Subcutaneous abdominal adipose tissue (tissue), 5 donors: ENCODE data around the gene CCDC201.
"Not testable (repeated sequence)": the region's sequence is repeated elsewhere in the genome, so short reads cannot be mapped to it uniquely, and the experiment has no call there.

Experiments
- H3K27ac ChIP-seq: one replicate; pipeline ENCODE4 v1.7.0; 2013; ENCODE audit warnings: low read depth, mild to moderate bottlenecking, inconsistent platforms, low read length, moderate library complexity
- H3K27me3 ChIP-seq, 5 donors: one replicate each; pipeline ENCODE4 v1.7.0; 2013; ENCODE audit warnings: low read length in 5 of 5, inconsistent platforms in 1 of 5; ENCODE audit not compliant: control insufficient read depth in 5 of 5, insufficient read depth in 4 of 5
- H3K36me3 ChIP-seq, 5 donors: one replicate each; pipeline ENCODE4 v1.7.0; 2013; ENCODE audit warnings: low read length in 5 of 5; ENCODE audit not compliant: control insufficient read depth in 5 of 5, insufficient read depth in 5 of 5
- H3K4me1 ChIP-seq, 5 donors: one replicate each; pipeline ENCODE4 v1.7.0; 2013; ENCODE audit warnings: low read length in 5 of 5, mild to moderate bottlenecking in 3 of 5, moderate library complexity in 1 of 5; ENCODE audit not compliant: control insufficient read depth in 5 of 5, insufficient read depth in 5 of 5
- H3K4me3 ChIP-seq, 5 donors: one replicate each; pipeline ENCODE4 v1.7.0; 2013; ENCODE audit warnings: low read length in 5 of 5, low read depth in 1 of 5
- H3K9ac ChIP-seq, 5 donors: one replicate each; pipeline ENCODE4 v1.7.0; 2013; ENCODE audit warnings: low read length in 5 of 5, mild to moderate bottlenecking in 4 of 5, moderate library complexity in 3 of 5
- H3K9me3 ChIP-seq, 5 donors: one replicate each; pipeline ENCODE4 v1.7.0; 2013; ENCODE audit warnings: low read length in 5 of 5; ENCODE audit not compliant: control insufficient read depth in 5 of 5
- donor health status: healthy.
- donor health status: healthy.
- donor health status: healthy.
- donor health status: healthy.
- donor health status: healthy.

The CCDC201 gene

DNA sequence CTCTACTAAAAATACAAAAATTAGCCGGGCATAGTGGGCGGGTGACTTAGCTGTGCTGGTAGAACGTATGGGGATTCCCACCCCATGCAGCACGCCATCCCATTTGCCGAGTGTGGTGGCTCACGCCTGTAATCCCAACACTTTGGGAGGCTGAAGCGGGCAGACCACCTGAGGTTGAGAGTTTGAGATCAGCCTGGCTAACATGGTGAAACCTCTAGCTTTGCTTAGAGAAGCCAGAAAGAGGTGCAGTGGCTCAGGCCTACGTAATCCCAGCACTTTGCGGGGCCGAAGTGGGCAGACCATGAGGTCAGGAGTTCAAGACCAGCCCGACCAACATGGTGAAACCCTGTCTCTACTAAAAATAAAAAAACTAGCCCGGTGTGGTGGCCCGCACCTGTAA is 45.2 kb downstream of the CCDC201 start:
- H3K36me3 ChIP-seq, H3K9ac ChIP-seq, H3K27me3 ChIP-seq, H3K9me3 ChIP-seq, H3K4me3 ChIP-seq, H3K27ac ChIP-seq, H3K4me1 ChIP-seq: not testable (repeated sequence)

DNA sequence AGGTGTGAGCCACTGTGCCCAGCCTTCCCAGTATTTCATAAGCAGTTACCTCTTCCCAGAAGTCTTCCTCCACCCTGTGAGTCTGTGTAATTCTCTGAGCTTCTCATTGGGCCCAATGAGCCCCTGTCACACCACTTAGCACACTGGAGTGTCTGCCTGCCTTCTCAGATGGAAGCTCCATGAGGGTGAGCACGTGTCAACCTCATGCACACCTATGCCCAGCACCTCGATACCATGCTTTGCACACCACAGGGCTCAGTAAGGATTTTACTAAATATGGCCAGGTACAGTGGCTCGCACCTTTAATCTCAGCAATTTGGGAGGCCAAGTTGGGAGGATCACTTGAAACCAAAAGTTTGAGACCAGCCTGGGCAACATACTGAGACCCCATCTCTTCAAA is 46.3 kb downstream of the CCDC201 start:
- not testable (repeated sequence) for H3K27me3 ChIP-seq, H3K9ac ChIP-seq, H3K4me3 ChIP-seq, H3K4me1 ChIP-seq, H3K9me3 ChIP-seq, H3K27ac ChIP-seq, H3K36me3 ChIP-seq

DNA sequence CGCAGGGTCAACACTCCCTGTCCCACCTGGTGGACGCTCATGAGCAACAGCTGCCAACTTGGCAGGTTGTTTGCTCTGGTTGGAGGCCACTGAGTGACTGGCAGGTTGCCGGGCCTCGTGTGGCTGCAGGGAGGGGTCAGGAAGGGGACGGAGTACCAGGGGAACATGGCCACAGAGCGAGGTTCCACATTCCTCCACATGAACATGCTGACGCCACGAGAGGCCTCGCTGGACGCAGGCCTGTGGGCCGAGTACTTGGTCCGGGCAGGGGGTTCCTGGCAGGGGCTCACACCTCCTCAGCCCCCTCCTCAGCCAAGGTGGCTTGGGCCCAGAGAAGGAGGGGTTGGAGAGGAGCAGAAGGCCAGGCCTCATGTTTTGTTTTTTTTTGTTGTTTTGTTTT is 54.1 kb downstream of the CCDC201 start:
- not testable (repeated sequence) for H3K36me3 ChIP-seq

DNA sequence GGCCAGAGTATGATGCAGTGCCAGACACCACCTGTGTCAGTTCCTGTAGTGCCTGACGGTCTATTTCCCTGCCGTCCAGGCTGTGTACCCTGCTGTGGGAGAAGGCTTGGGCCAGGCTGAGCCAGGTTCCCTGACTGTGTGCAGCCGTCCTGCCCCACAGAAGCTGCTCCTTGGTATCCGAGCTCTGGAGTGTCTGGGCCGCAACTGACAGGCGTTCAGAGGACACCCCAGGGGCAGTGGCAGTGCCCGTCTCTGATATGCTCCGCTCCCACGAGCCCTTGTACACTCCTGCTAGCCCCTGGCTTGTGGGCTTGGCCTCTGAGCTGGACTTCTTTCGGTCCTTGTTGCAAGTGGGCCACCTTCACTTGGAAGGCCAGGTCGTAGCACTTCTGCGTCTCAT is 55.0 kb downstream of the CCDC201 start:
- not testable (repeated sequence) for H3K4me1 ChIP-seq, H3K36me3 ChIP-seq, H3K27me3 ChIP-seq, H3K4me3 ChIP-seq, H3K9ac ChIP-seq, H3K27ac ChIP-seq, H3K9me3 ChIP-seq

More for the DNA sequence above, 54.1 kb downstream of the CCDC201 start:
- H3K27ac ChIP-seq, H3K4me1 ChIP-seq, H3K9ac ChIP-seq, H3K4me3 ChIP-seq, H3K27me3 ChIP-seq, H3K9me3 ChIP-seq: not testable (repeated sequence)

DNA sequence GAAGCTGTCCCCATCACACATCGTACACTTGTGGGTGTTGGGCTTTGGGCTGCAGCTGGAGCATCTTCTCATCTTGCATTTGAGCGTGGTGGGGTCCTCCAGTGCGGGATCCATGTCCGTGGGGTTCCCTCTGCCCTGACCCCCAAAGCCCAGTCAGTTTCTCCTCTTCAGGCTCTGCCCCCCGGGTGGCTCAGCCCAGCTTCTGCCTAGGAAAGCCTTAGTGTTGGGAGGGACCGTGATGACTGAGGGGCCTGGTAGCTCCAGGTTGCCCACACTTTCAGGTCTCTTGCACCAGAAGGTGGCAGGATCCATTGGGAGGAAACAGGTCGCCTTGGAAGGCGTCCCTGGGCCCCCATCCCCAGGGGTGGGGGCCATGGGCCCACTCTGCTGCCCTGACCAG is 55.9 kb downstream of the CCDC201 start:
- H3K9ac ChIP-seq, H3K27me3 ChIP-seq: not testable (repeated sequence)

DNA sequence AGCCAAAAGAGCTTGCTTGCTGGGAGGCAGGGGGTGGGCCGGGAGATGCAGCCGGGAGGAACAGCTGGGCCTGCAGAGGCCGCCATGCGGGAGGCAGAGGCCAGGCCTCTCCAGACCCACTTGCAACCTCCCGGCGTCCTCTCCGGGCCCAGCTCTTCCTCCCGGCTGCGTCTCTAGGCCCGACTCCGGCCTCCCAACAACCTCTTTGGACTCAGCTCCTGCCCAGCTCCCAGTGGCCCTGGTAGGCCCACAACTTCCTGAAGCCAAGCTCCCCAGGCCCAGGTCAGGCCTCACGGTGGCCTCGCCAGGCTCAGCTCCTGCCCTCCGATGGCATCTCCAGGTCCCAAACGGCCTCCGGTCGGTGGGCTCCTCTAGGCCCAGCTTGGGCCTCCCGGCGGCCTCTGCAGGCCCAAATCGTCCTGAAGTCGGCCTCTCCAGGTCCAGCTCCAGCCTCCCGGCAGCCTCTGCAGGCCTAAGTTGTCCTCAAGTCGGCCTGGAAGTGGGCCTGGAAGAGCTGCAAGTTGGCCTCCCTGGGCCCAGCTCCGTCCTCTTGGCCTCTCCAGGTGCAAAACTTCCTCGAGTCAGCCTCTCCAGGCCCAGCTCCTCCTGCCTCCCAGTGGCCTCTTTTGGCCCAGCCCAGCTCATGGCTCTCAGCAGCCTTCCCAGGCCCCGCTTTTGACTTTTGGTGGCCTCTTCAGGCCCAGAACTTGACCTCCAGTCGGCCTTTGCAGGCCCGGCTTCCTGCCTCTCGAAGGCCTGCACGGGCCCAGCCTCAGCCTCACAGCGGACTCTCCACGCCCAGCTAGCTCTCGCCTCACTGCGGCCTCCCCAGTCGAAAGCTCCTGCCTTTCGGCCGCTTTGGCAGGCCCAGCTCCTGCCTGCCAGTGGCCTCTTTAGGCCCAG is 58.4 kb downstream of the CCDC201 start:
- H3K9ac ChIP-seq, H3K27me3 ChIP-seq, H3K4me3 ChIP-seq, H3K36me3 ChIP-seq, H3K9me3 ChIP-seq, H3K4me1 ChIP-seq, H3K27ac ChIP-seq: not testable (repeated sequence)

More for the DNA sequence above, 55.9 kb downstream of the CCDC201 start:
- H3K4me3 ChIP-seq, H3K27ac ChIP-seq, H3K4me1 ChIP-seq, H3K36me3 ChIP-seq, H3K9me3 ChIP-seq: not testable (repeated sequence)

DNA sequence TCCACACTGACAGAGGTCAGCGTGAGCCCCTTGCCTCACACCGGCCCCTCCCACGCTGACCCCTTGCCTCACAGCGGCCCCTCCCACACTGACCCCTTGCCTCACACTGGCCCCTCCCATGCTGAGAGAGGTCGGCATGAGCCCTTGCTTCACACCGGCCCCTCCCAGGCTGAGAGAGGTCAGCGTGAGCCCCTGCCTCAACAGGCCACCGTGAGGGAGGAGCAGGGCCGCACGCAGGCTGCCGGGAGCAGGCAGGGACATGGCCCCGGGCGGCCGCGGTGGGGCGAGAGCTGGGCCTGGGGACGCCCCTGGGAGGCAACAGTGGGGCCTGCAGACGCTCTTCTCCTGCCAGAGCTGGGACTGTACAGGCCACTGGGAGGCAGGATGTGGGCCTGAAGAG is 59.1 kb downstream of the CCDC201 start:
- H3K4me1 ChIP-seq, H3K4me3 ChIP-seq, H3K36me3 ChIP-seq, H3K27ac ChIP-seq, H3K27me3 ChIP-seq, H3K9me3 ChIP-seq, H3K9ac ChIP-seq: not testable (repeated sequence)

DNA sequence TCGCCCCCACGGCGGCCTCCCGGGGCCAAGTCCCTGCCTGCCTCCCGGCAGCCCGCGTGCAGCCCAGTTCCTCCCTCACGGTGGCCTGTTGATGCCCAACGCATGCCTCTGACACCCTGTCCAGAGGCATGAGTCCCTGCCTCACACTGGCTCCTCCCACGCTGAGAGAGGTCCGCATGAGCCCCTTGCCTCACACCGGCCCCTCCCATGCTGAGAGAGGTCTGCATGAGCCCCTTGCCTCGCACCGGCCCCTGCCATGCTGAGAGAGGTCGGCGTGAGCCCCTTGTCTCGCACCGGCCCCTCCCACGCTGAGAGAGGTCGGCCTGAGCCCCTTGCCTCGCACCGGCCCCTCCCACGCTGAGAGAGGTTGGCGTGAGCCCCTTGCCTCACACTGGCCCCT is 59.9 kb downstream of the CCDC201 start:
- Histone ChIP-seq H3K9me3 (no peaks in the 10 kb centered on the region), H3K4me1 (peaks cover 0 to 3% (median 0%) of the 10 kb centered on the region in 5 donors), H3K9ac (no peak overlapping the region), H3K27me3 (peaks cover 0 to 4% (median 0%) of the 10 kb centered on the region in 5 donors), H3K36me3 (peaks cover 0 to 2% (median 0%) of the 10 kb centered on the region in 5 donors), H3K4me3 (no peak overlapping the region), H3K27ac (no peak overlapping the region)

DNA sequence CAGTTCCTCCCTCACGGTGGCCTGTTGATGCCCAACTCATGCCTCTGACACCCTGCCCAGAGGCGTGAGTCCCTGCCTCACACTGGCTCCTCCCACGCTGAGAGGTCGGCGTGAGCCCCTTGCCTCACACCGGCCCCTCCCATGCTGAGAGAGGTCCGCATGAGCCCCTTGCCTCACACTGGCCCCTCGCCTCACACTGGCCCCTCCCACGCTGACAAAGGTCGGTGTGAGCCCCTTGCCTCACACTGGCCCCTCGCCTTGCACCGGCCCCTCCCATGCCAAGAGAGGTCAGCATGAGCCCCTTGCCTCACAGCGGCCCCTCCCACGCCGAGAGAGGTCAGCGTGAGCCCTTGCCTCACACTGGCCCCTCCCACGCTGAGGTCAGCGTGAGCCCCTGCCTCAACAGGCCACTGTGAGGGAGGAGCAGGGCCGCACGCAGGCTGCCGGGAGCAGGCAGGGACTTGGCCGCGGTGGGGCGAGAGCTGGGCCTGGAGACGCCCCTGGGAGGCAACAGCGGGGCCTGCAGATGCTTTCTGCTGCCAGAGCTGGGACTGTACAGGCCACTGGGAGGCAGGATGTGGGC is 61.1 kb downstream of the CCDC201 start:
- H3K27me3 ChIP-seq, H3K4me3 ChIP-seq, H3K36me3 ChIP-seq, H3K9ac ChIP-seq, H3K27ac ChIP-seq, H3K4me1 ChIP-seq, H3K9me3 ChIP-seq: not testable (repeated sequence)

DNA sequence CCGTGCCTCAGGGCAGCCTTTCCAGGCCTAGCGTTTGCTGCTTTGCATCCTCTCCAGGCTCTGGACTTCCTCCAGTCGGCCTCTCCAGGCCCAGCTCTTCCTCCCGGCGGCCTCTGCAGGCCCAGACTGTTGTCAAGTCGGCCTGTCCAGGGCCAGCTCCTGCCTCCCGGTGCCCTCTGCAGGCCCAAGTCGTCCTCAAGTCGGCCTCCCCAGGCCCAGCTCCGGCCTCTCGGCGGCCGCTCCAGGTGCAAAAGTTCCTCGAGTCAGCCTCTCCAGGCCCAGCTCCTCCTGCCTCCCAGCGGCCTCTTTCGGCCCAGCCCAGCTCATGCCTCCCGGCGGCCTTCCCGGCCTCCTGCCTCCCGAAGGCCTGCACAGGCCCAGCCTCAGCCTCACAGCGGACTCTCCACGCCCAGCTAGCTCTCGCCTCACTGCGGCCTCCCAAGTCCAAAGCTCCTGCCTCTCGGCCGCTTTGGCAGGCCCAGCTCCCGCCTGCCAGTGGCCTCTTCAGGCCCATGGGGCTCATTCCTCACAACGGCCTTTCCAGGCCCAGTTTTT is 62.4 kb downstream of the CCDC201 start:
- H3K9me3 ChIP-seq, H3K4me1 ChIP-seq, H3K36me3 ChIP-seq, H3K27me3 ChIP-seq, H3K9ac ChIP-seq, H3K27ac ChIP-seq, H3K4me3 ChIP-seq: not testable (repeated sequence)
